ENCODE measurements around the gene CCDC59. TPM values are rescaled to one million over a fixed set of nuclear protein-coding genes. Genes with fewer than 3 reads are reported as not detected.

Gene CCDC59
- total RNA-seq, 1 experiment from 2014 or later, result 76.6 TPM

GRCh38 chr12:82398879-82399278 is 40.7 kb upstream of the CCDC59 start:
- Histone ChIP-seq H3K9me2 (ENCODE audit: insufficient read depth) (no peaks in the 10 kb centered on the region), H3K4me3 (replicated peaks in 1 of 2; ENCODE audit: low read depth in 1 of 2, low read length in 2 of 2) (no peak overlapping the region), H3K27ac (ENCODE audit: low read depth, low read length) (no peak overlapping the region), H3K4me1 (ENCODE audit: control insufficient read depth in 1 of 2, insufficient read depth in 2 of 2, low read length in 2 of 2) (no peaks in the 10 kb centered on the region), H4K20me1 (ENCODE audit: insufficient read depth) (no peaks in the 10 kb centered on the region), H3K4me2 (ENCODE audit: low read length) (no peak overlapping the region), H2AFZ (ENCODE audit: low read depth, low read length, poor library complexity, severe bottlenecking) (no peak overlapping the region), H3K79me2 (ENCODE audit: insufficient read depth, low read length) (no peaks in the 10 kb centered on the region), H3K27me3 (ENCODE audit: insufficient read depth, low read length) (no peaks in the 10 kb centered on the region), H3K9me3 (ENCODE audit: control insufficient read depth in 1 of 2, insufficient read depth in 1 of 2, low read depth in 1 of 2, low read length in 2 of 2) (no peaks in the 10 kb centered on the region), H3K36me3 (ENCODE audit: control insufficient read depth in 1 of 2, insufficient read depth in 2 of 2, low read length in 2 of 2) (no peaks in the 10 kb centered on the region), H3K9ac (ENCODE audit: low read length) (no peak overlapping the region)
- TF ChIP-seq EGR1 (IDR thresholded peaks at IDR 0.05; ENCODE audit: low read depth) (no peak), CBX3 (IDR thresholded peaks at IDR 0.05; ENCODE audit: low read depth) (no peak), REST (IDR thresholded peaks at IDR 0.05; ENCODE audit: low read depth) (no peak), CEBPB (IDR thresholded peaks at IDR 0.05; ENCODE audit: low read depth) (no peak), ZNF274 (IDR thresholded peaks at IDR 0.05; ENCODE audit: low read depth, low read length) (no peak), POLR2A (IDR thresholded peaks at IDR 0.05; ENCODE audit: borderline replicate concordance, extremely low read depth, insufficient read depth, insufficient read length) (no peak), SIN3A (IDR thresholded peaks at IDR 0.05; ENCODE audit: low read depth) (no peak), YY1 (IDR thresholded peaks at IDR 0.05; ENCODE audit: extremely low read depth, insufficient replicate concordance, low read depth, low read length) (no peak), FOSL1 (IDR thresholded peaks at IDR 0.05; ENCODE audit: low read depth) (no peak), ATF3 (IDR thresholded peaks at IDR 0.05) (no peak), CTCF (IDR thresholded peaks at IDR 0.05 in 2 of 3, conservative IDR thresholded peaks at IDR 0.05 in 1 of 3; ENCODE audit: borderline replicate concordance in 1 of 3, insufficient read depth in 1 of 3, low read depth in 2 of 3, low read length in 2 of 3) (no peak), ZFX (IDR thresholded peaks at IDR 0.05) (no peak), TCF7L2 (IDR thresholded peaks at IDR 0.05; ENCODE audit: borderline replicate concordance, extremely low read depth, insufficient read depth, insufficient read length) (no peak), SRF (IDR thresholded peaks at IDR 0.05; ENCODE audit: low read depth) (no peak), POLR2AphosphoS5 (IDR thresholded peaks at IDR 0.05; ENCODE audit: low read depth, low read length) (no peak)
- DNase-seq (ENCODE audit: low read depth, low spot score), result no peak
- ChIA-PET POLR2A (no interaction called here), CTCF (no interaction called here), RAD21 (ENCODE audit: low non-redundant PET in 1 of 2, low total read pairs in 2 of 2, uncharacterized antibody in 2 of 2, unreplicated experiment in 2 of 2) (no interaction called here)
- intact Hi-C loops (cut with micrococcal nuclease), result no loop called here
- no peak for ATAC-seq
- no TSS peak for BruUV-seq (replicated peaks)
